ENCODE data around the gene COL4A3.

The COL4A3 gene

GRCh38 chr2:227201771-227202170 lies 37.3 kb downstream of the COL4A3 start:
- TF ChIP-seq, protein P1, sequence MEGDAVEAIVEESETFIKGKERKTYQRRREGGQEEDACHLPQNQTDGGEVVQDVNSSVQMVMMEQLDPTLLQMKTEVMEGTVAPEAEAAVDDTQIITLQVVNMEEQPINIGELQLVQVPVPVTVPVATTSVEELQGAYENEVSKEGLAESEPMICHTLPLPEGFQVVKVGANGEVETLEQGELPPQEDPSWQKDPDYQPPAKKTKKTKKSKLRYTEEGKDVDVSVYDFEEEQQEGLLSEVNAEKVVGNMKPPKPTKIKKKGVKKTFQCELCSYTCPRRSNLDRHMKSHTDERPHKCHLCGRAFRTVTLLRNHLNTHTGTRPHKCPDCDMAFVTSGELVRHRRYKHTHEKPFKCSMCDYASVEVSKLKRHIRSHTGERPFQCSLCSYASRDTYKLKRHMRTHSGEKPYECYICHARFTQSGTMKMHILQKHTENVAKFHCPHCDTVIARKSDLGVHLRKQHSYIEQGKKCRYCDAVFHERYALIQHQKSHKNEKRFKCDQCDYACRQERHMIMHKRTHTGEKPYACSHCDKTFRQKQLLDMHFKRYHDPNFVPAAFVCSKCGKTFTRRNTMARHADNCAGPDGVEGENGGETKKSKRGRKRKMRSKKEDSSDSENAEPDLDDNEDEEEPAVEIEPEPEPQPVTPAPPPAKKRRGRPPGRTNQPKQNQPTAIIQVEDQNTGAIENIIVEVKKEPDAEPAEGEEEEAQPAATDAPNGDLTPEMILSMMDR (IDR thresholded peaks at IDR 0.05; ENCODE audit: insufficient read depth, low read length, poor library complexity, severe bottlenecking), result no peak
- no peaks in the 10 kb centered on the region for H3K36me3 ChIP-seq (ENCODE audit: control insufficient read depth, insufficient read depth, low read length)
- H3K27me3 ChIP-seq (replicated peaks; ENCODE audit: control insufficient read depth, insufficient read depth, low read length), result no peaks in the 10 kb centered on the region
- no peak overlapping the region for H3K4me3 ChIP-seq (replicated peaks; ENCODE audit: low read depth, low read length)
- DNase-seq (ENCODE audit: extremely low read depth, insufficient read length), result no peak

GRCh38 chr2:227204452-227204851 lies 40.0 kb downstream of the COL4A3 start:
- H3K36me3 ChIP-seq (ENCODE audit: control insufficient read depth, insufficient read depth, low read length), result no peaks in the 10 kb centered on the region
- TF ChIP-seq, protein P1 (IDR thresholded peaks at IDR 0.05; ENCODE audit: insufficient read depth, low read length, poor library complexity, severe bottlenecking), result no peak
- no peaks in the 10 kb centered on the region for H3K27me3 ChIP-seq (replicated peaks; ENCODE audit: control insufficient read depth, insufficient read depth, low read length)
- DNase-seq (ENCODE audit: extremely low read depth, insufficient read length), result no peak
- no peak overlapping the region for H3K4me3 ChIP-seq (replicated peaks; ENCODE audit: low read depth, low read length)

DNA sequence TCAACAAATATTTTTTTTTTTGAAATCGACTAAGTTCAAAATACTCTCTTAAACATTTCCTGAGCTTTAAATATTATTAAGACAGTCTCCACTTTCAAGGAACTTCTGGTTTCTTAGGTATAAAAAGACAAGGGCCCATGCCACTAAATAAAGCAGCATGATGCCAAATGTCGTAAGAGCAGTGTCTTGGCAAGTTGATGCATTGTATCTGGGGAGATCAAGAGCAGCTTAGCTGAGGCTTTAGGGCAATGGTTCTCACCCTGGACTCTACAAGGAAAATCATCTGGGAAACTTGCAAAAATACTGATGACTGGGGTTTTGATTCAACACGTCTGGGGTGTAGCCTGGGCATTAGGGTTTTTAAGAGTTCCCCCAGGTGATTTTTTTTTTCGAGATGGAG lies 41.3 kb downstream of the COL4A3 start:
- DNase-seq (ENCODE audit: extremely low read depth, insufficient read length), result no peak
- TF ChIP-seq, protein P1 (IDR thresholded peaks at IDR 0.05; ENCODE audit: insufficient read depth, low read length, poor library complexity, severe bottlenecking), result no peak

DNA sequence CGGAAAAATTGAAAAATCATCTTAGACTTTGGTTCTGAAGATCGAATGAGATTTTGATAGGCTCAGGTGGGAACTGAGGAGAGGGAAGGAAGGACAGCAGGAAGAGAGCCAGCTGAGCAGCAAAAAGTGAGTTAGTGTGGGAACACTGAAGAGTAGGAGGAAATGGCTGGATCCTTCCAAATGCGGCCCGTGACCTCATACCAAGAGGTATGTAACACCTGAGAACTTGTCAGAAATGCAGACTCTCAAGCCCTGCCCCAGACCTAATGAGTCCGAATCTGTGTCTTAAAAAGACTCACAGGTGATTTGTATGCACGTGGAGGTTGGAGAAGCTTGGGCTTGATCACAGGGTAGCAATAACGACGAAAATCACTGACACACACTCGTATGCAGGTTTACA lies 42.0 kb downstream of the COL4A3 start:
- no peak overlapping the region for H3K4me3 ChIP-seq (replicated peaks; ENCODE audit: low read depth, low read length)
- TF ChIP-seq, protein P1 (IDR thresholded peaks at IDR 0.05; ENCODE audit: insufficient read depth, low read length, poor library complexity, severe bottlenecking), result no peak
- no peak for DNase-seq (ENCODE audit: extremely low read depth, insufficient read length)
- H3K27me3 ChIP-seq (replicated peaks; ENCODE audit: control insufficient read depth, insufficient read depth, low read length), result no peaks in the 10 kb centered on the region
- no peaks in the 10 kb centered on the region for H3K36me3 ChIP-seq (ENCODE audit: control insufficient read depth, insufficient read depth, low read length)

More for the DNA sequence above, 41.3 kb downstream of the COL4A3 start:
- Histone ChIP-seq H3K27me3 (replicated peaks; ENCODE audit: control insufficient read depth, insufficient read depth, low read length) (no peaks in the 10 kb centered on the region), H3K4me3 (replicated peaks; ENCODE audit: low read depth, low read length) (no peak overlapping the region), H3K36me3 (ENCODE audit: control insufficient read depth, insufficient read depth, low read length) (no peaks in the 10 kb centered on the region)

DNA sequence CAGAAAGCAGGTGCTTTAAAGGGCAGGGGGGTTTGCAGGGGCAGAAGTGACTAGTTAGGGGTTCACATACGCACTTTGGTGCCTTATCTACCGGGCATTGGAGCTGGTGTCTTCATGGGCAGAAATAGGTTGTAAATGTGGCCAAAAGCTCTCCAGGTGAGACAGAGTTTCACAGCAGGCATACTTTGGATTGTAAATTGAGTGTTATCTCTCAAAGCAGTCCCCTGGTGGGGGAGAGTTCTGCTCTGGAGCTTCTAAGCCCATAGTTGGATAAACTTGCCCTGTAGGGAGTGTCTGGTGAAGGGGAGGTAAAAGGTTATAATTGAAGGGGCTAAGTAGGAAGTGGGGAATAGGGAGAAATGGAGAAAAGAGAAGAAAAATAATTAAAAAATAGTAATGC lies 43.1 kb downstream of the COL4A3 start:
- TF ChIP-seq, protein P1 (IDR thresholded peaks at IDR 0.05; ENCODE audit: insufficient read depth, low read length, poor library complexity, severe bottlenecking), result no peak
- Histone ChIP-seq H3K4me3 (replicated peaks; ENCODE audit: low read depth, low read length) (no peak overlapping the region), H3K36me3 (ENCODE audit: control insufficient read depth, insufficient read depth, low read length) (no peaks in the 10 kb centered on the region), H3K27me3 (replicated peaks; ENCODE audit: control insufficient read depth, insufficient read depth, low read length) (no peaks in the 10 kb centered on the region)
- DNase-seq (ENCODE audit: extremely low read depth, insufficient read length), result no peak

- Histone ChIP-seq H3K27me3 (replicated peaks; ENCODE audit: control insufficient read depth, insufficient read depth, low read length) (no peaks in the 10 kb centered on the region), H3K36me3 (ENCODE audit: control insufficient read depth, insufficient read depth, low read length) (no peaks in the 10 kb centered on the region), H3K4me3 (replicated peaks; ENCODE audit: low read depth, low read length) (no peak overlapping the region)
- no peak for DNase-seq (ENCODE audit: extremely low read depth, insufficient read length)
- TF ChIP-seq, protein P1 (IDR thresholded peaks at IDR 0.05; ENCODE audit: insufficient read depth, low read length, poor library complexity, severe bottlenecking), result no peak
These were observed 50.2 kb downstream of the COL4A3 start for GRCh38 chr2:227214622-227215041.
